Measurements from ENCODE around the gene CIAO3. TPM values are rescaled to one million over a fixed set of nuclear protein-coding genes. Genes with fewer than 3 reads are reported as not detected.
A peak's percentile ranks its signal among the peaks of the same experiment; 100 is the strongest.

The CIAO3 gene
- total and polyA plus RNA-seq, 2 donors (not counting 1 experiment from before 2014, with no cell fraction given): 59.4 to 68.4 TPM

GRCh38 chr16:769934-770333, 29.1 kb upstream of the CIAO3 start:
- no peak overlapping the region for H3K27ac Mint-ChIP-seq
- intact Hi-C loops (cut with micrococcal nuclease): no loop called here
- H3K4me3 Mint-ChIP-seq: no peak overlapping the region
- DNase-seq (no peak), ATAC-seq (ENCODE audit: low read depth) (no peak)
- Histone ChIP-seq H3K4me3 (ENCODE audit: control extremely low read depth in 1 of 5, extremely low read depth in 1 of 5, insufficient read depth in 1 of 5, low read depth in 2 of 5, low read length in 4 of 5) (no peak overlapping the region), H3K27me3 (replicated peaks in 1 of 4; ENCODE audit: control extremely low read depth in 1 of 4, control insufficient read depth in 3 of 4, insufficient read depth in 4 of 4, low read length in 3 of 4) (peaks cover 0 to 10% (median 0%) of the 10 kb centered on the region in 4 experiments), H2AFZ (ENCODE audit: insufficient read depth, low read depth, low read length, poor library complexity, severe bottlenecking) (no peak overlapping the region), H3K36me3 (replicated peaks in 1 of 2; ENCODE audit: control extremely low read depth in 1 of 2, control insufficient read depth in 1 of 2, extremely low read depth in 1 of 2, insufficient read depth in 2 of 2, low read length in 1 of 2) (no peaks in the 10 kb centered on the region), H3K4me1 (ENCODE audit: control insufficient read depth in 2 of 2, insufficient read depth in 2 of 2, low read length in 2 of 2) (peaks cover 0 to 3% of the 10 kb centered on the region in 2 donors), H3K27ac (ENCODE audit: low read length in 2 of 2) (no peak overlapping the region), H3K9me3 (ENCODE audit: control extremely low read depth in 1 of 3, control insufficient read depth in 2 of 3, insufficient read depth in 1 of 3, low read length in 2 of 3) (no peaks in the 10 kb centered on the region), H3K4me2 (replicated peaks; ENCODE audit: low read depth, low read length, poor library complexity, severe bottlenecking) (no peak overlapping the region), H4K20me1 (ENCODE audit: control insufficient read depth, insufficient read depth, low read length, poor library complexity, severe bottlenecking) (no peaks in the 10 kb centered on the region), H3K79me2 (ENCODE audit: control insufficient read depth, insufficient read depth, low read length) (no peaks in the 10 kb centered on the region), H3K9ac (ENCODE audit: low read length) (no peak overlapping the region)
- WGBS (ENCODE audit: insufficient coverage): 95% methylated on average over 18 of the region's 19 CpGs
- TF ChIP-seq CTCF (IDR thresholded peaks at IDR 0.05) (no peak), EZH2 (IDR thresholded peaks at IDR 0.05; ENCODE audit: borderline replicate concordance, insufficient read depth, low read depth, low read length, poor library complexity, severe bottlenecking) (no peak)
- POLR2A ChIA-PET: no interaction called here
- CTCF ChIA-PET: no interaction called here
- no peaks in the 10 kb centered on the region for H3K9me3 Mint-ChIP-seq (ENCODE audit: insufficient read depth)
- no peaks in the 10 kb centered on the region for H3K4me1 Mint-ChIP-seq
- H3K27me3 Mint-ChIP-seq: no peaks in the 10 kb centered on the region

GRCh38 chr16:769184-769784, 28.5 kb upstream of the CIAO3 start:
- intact Hi-C loops (cut with micrococcal nuclease): no loop called here
- ATAC-seq (ENCODE audit: low read depth): no peak
- no peak overlapping the region for H3K9ac ChIP-seq (ENCODE audit: low read length)

More at GRCh38 chr16:769184-769784, 28.5 kb upstream of the CIAO3 start:
- no peaks in the 10 kb centered on the region for H4K20me1 ChIP-seq (ENCODE audit: control insufficient read depth, insufficient read depth, low read length, poor library complexity, severe bottlenecking)
- no peaks in the 10 kb centered on the region for H3K9me3 ChIP-seq (ENCODE audit: control extremely low read depth in 1 of 3, control insufficient read depth in 2 of 3, insufficient read depth in 1 of 3, low read length in 2 of 3)
- no peak overlapping the region for H3K27ac Mint-ChIP-seq
- no peaks in the 10 kb centered on the region for H3K79me2 ChIP-seq (ENCODE audit: control insufficient read depth, insufficient read depth, low read length)
- no peak overlapping the region for H2AFZ ChIP-seq (ENCODE audit: insufficient read depth, low read depth, low read length, poor library complexity, severe bottlenecking)
- H3K4me1 ChIP-seq (ENCODE audit: control insufficient read depth in 2 of 2, insufficient read depth in 2 of 2, low read length in 2 of 2): peaks cover 0 to 3% of the 10 kb centered on the region in 2 donors
- 65% methylated on average over 14 of the region's 20 CpGs for WGBS (ENCODE audit: insufficient coverage)
- no peaks in the 10 kb centered on the region for H3K36me3 ChIP-seq (replicated peaks in 1 of 2; ENCODE audit: control extremely low read depth in 1 of 2, control insufficient read depth in 1 of 2, extremely low read depth in 1 of 2, insufficient read depth in 2 of 2, low read length in 1 of 2)
- TF ChIP-seq EZH2 (IDR thresholded peaks at IDR 0.05; ENCODE audit: borderline replicate concordance, insufficient read depth, low read depth, low read length, poor library complexity, severe bottlenecking) (no peak), CTCF (IDR thresholded peaks at IDR 0.05) (no peak)
- no peak for DNase-seq
- H3K27ac ChIP-seq (ENCODE audit: low read length in 2 of 2): no peak overlapping the region
- POLR2A ChIA-PET: no interaction called here
- no peaks in the 10 kb centered on the region for H3K9me3 Mint-ChIP-seq (ENCODE audit: insufficient read depth)
- CTCF ChIA-PET: no interaction called here
- H3K27me3 Mint-ChIP-seq: no peaks in the 10 kb centered on the region
- no peaks in the 10 kb centered on the region for H3K4me1 Mint-ChIP-seq
- no peak overlapping the region for H3K4me3 Mint-ChIP-seq
- peak overlapping the region; percentile 8 for H3K4me2 ChIP-seq (replicated peaks; ENCODE audit: low read depth, low read length, poor library complexity, severe bottlenecking)
- H3K27me3 ChIP-seq (replicated peaks in 1 of 4; ENCODE audit: control extremely low read depth in 1 of 4, control insufficient read depth in 3 of 4, insufficient read depth in 4 of 4, low read length in 3 of 4): peaks cover 0 to 10% (median 0%) of the 10 kb centered on the region in 4 experiments
- H3K4me3 ChIP-seq (ENCODE audit: control extremely low read depth in 1 of 5, extremely low read depth in 1 of 5, insufficient read depth in 1 of 5, low read depth in 2 of 5, low read length in 4 of 5): no peak overlapping the region
